GM18511 (cell line): ENCODE data around the gene DSCAML1.

Source experiments
- ATAC-seq: cut with Tn5 transposase; IDR thresholded peaks from one replicate; pipeline ENCODE4 v1.9.1; 2021; ENCODE audit warnings: mild to moderate bottlenecking, moderate library complexity; ENCODE audit not compliant: unreplicated experiment

DSCAML1 gene

DNA sequence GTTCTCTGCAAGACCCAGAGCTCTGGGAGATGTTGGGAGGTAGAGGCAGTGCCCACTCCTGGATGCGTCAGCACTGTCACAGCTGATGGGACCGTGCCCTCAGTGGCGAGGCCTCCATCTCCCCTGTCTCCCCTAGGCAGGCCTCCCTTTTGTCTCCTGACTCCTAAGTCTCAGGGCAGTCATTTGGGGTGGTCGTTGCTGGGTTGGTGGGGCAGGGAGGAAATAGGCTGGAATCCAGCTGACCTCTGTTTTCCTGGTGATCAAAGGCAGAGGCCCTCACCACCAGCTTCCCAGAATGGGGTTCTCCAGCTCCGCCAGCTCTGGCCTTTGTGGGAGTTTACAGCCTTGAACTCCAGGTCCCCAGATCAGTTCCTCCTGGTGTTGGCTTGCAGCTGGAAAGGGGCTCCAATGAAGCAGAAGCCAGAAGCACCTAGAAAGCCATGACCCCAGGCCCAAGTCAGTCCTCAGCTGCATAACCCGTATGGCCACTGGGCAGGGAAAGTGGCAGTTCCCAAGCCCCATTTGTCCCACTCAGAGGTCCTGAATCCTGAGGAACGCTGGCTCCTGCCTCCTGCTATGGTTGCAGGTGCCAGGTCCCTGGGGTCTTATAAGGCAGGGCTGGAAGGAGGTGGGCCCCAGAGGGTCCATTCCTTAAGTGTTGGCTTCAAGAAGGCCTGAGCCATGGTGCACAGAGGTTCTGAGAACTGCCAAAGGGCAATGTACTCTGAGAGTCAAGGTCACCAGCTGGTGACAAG lies 34.8 kb upstream of the DSCAML1 start:
- no peak for ATAC-seq

DNA sequence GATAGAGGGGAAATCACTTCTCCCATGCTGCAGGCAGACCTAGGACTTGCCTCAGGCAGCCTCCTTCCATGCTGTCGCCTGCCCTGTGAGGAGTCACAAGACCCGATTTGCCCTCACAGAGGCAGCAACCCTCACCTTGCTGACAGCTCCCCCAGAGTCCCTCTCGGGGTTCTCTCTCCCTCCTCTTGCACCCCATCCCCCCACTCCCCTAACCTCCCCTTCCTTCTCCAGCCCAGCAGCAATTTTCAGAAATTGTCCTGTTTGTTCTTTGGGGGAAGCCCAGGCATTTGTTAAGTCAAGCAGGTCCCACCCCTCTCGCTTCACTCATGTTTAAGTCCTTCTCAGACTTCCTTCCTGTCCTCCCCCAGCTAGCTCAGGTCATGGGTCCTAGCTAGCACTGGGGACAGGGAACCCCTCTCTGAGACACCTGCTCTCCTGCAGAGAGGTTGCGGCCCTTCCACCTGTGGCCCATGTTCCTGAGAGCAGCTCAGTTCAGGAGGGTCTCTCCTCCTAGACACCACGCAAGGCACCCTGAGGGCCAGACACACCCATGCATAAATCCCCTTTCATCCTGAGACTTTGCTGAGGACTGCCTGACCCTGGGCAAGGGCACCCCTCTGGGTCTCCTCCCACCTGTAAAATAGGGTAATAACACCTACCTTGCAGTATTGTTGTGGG lies 33.8 kb upstream of the DSCAML1 start:
- ATAC-seq, result no peak

DNA sequence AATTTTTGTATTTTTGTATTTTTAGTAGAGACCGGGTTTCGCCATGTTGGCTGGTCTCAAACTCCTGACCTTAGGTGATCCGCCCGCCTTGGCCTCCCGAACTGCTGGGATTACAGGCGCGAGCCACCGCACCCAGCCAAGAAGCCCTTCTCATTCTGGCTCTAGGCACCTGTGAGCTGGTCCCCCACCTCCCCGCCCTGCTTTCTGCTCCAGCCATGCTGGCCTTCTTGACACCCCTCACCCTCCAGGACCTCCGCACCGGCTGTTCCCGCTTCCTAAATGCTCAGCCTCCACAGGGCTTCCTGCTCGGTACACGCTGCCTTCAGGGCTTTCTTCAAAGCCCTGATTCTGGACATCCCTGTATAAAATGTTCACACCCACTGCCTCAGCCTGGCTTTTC lies 33.1 kb upstream of the DSCAML1 start:
- no peak for ATAC-seq

DNA sequence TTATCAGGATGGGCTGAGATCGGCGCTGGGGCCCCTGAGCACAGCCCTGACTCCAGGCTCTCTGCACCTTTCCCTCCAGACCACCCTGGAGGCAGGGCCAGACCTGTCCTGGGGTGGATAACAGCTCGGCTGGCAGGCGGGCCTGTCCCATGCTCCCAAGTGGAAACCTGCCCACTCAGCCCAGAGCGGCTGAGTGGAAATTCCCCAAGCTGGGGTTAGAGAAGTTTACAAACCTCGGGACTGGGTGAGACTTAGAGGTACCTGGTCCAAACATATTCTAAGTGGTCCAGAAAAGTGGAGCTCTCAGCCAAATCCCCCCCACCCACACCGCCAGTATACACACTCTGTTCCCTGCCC lies 32.3 kb upstream of the DSCAML1 start:
- no peak for ATAC-seq

DNA sequence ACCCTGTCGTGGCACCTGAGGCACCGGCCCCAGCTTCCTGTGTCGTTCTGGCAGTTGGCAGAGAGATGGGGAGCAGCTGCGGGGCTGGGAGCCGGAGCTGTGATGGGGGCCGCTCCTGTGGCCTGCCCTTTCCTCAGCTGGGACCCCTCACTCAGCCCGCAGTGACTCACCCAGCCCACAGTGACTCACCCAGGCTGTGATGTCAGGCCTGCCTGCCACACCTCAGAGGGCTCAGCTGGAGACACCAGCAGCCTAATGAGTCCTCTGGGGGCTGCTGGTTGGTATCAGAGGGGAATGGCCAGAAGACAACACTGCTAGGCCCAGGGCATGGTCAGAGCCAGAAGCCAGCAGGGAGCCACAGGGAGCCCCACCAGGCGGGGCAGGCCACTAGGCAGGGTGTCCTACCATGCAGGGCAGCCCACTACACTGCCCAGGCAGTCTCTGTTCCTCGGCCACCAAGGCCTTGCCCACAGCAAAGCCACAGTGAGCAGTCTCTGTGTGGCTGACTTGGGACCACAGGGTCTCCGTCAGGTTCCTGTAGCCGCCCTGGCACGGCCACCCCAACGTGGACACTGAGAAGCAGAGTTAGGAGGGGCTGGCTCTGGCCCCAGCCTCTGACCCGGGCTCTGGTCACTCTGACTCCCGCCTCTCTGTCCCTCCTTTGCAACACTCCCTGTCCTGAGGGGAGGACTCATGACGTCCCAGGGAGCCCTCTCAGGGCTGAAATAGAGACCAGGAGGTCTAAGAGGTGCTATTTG lies 31.8 kb upstream of the DSCAML1 start:
- ATAC-seq, result peak; percentile 73

DNA sequence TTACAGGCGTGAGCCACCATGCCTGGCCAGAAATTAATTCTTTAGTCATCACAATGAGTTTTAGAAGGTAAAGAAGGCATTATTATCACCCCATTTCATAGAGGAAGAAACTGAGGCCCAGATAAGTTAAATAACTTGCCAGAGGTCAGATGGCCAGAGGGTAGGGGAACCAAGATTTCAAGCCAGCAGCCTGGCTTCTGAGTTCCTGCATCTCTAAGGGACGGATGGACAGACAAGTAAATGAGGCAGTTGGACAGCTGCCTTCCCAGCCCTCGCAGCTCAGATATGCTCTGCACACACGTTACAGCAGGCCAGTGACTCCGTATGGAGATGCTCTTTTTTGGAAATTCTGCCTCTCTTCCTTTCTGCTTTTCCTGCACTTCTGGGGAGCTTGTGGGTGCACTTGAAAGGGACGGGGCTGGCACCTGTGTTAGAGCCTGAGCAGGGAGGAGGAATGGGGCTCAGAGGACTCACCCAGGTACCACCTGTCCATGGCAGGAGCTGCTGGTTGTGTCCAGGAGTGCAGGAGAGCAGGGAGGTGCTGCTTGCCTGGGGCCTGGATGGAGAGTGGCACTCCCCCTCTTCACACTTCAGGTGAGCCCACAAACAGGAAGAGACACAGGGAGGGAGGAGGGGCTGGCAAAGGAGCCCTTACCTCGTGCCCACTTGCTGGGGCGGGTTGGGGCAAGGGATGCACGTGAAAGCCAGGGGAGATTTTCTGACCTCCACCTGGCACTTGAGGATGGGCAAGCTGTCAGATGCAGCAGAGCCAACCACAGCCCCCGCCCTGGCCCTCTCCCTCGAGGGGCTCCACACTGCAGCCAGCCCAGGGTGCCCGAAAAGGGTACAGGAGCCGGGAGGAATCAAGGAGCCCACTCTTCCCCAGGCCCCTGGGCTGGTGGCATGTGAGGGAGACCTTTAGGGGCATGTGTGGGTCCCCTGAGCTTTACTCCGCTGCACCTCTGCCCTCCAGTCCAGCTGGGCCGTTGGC lies 30.8 kb upstream of the DSCAML1 start:
- no peak for ATAC-seq

DNA sequence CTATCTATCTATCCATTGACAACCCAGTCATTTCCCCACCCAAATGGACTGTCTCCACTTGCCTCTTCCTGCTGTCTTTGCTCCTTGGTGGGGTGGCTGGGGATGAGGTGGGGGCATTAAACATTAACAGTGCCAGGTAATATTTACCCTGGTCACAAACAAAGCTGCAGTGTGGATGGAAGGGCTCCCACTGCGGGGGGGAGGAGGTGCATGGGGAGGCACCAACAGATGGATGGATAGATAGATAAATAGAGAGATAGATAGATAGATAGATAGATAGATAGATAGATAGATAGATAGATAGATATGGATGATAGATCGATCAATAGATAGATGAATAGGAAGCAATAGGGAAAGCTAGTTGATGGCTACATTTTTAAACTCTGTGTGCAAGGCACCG lies 29.8 kb upstream of the DSCAML1 start:
- ATAC-seq, result no peak

DNA sequence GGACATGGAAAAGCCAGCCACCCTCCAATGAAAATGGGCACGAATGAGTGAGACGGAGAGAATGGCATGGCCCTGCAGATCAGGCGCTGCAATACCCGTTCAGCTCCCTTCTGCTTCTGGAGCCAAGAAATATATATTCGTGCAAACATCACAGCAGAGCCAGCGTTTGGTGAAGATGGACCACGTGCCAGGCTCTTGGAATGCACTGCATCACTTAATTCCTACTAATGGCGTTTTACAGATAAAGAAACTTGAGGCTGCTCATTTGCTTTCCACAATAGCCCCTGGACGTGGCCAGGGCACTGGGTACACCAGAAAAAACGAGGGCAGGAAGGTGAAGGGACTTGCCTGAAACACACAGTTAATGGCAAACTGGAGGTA lies 29.2 kb upstream of the DSCAML1 start:
- no peak for ATAC-seq

DNA sequence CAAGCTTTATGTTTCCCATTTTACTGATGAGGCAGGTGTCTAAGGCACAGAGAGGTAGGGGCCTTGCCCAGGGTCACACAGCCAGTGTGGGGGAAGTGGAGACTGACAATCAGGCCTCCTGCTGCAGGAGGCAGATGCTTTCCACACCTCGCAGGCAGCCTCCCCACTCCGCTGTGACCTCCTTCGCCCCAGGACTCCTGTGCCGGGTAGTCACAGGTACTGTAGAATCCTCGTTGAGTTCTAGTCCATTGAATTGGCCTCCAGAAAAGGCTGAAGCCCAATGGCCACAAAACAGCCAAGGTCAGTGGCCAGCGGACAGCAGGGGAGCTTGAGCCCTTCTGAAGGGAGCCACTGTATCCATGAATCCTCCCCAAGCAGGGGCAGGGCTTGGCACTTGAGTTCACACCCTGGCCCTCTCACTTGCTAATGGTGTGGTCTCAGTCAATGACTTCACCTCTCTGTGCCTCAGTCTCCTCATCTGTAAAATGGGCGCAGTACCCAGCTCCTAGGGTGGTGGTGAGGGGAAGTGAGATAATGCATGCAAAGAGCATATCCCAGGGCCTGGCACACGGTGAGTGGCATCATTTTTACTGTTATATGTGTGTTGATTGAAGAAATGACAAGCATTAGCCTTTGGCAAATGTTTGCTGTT lies 28.6 kb upstream of the DSCAML1 start:
- ATAC-seq, result no peak

DNA sequence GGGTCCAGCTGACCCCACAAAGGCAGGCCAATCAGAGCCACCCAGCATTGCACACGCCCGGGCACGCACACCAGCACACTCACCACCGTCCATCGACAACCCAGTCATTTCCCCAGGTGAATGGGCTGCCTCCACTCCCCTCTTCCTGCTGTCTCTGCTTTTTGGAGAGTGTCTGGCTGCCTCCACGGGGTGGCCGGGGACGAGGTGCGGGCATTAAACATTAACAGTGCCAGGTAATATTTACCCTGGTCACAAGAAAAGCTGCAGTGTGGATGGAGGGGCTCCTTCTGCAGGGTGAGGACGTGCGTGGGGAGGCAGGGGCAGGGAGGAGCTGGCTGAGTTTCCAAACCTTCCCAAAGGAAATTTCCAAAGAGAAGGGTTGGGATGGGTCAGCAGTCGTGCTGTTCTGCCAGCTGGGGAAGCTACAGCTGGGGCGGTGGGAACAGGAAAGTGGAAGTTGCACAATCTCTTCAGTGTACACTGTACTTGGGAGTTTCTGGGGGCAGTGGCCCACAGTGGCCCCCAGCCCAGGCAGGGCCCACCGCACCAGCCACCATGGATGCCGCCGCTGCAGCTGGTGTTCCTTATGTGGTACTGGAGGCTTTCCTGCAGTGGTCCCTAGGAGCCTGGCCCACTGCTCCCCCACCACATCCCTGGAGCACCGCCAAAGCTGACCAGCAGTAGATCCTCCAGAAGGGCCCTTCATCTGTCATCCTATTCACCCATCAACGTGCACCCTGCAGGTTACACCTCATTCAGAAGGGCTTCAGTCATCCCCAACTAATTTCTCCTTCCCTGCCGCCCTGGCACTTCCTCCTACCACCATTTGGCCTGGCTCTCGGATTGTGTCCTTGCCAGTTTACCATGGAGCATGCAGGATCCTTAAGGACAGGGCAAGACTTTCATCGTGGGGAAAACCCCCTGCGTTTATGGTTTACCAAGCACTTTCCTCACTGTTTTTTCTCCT lies 27.8 kb upstream of the DSCAML1 start, which contains the start of gene FXYD2:
TSS of gene FXYD2 (minus strand) at position 174 of the 967 bp plus-strand sequence. CDS start at position 108, 66 bp downstream.
- ATAC-seq, result no peak

DNA sequence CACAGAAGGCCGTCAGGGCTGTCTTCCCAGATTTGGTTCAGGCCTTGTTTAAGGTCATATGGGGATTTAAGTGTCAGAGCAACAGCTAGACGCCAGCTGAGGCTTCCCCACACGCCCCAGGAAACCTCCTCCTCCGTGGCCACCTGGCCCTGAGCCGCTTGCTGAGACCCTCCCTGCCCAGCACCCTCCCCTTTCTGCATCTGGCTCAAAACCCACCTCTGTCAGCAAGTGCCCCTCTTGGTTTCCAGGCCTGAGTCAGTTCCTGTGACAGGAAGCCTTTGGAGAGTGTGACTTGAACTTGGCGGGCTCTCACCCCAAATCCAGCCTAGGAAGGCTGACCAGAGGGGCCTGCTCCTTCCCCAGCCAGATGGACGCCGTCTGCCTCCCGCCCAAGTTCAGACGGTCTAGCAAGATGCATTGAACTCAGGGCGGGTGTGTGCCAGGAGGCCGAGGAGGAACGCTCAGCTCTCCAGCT lies 27.0 kb upstream of the DSCAML1 start:
- ATAC-seq, result no peak

DNA sequence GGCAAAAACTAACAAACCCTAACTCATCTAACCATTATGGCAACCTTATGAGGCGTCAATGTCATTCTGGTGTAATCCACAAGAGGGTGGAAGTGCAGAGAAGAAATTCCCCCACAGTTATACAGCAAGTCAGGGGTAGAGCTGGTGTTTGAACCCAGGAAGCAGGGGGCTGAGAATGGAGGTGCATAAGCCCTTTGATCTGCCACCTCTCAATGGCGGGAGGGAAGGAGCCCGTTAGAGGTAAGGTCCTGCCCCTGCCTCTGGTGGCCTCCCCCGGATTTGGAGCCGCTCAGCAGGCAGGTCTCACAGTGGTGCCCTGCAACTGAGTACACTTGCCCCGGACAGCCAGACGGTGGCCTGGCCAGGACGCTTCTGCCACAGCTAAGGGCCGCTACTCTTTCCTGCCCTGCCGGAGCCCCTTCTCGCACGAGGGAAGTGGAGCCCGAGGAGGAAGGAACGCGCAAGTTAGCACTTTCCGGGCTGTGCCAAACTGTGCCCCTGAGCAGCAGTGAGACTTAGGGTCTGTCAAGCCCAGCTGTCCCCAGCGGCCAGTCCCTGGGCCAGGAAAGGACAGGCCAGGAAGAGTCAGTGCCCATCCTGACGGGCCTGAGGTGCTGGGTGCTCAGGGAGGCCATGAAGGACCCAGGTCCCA lies 26.4 kb upstream of the DSCAML1 start:
- no peak for ATAC-seq

DNA sequence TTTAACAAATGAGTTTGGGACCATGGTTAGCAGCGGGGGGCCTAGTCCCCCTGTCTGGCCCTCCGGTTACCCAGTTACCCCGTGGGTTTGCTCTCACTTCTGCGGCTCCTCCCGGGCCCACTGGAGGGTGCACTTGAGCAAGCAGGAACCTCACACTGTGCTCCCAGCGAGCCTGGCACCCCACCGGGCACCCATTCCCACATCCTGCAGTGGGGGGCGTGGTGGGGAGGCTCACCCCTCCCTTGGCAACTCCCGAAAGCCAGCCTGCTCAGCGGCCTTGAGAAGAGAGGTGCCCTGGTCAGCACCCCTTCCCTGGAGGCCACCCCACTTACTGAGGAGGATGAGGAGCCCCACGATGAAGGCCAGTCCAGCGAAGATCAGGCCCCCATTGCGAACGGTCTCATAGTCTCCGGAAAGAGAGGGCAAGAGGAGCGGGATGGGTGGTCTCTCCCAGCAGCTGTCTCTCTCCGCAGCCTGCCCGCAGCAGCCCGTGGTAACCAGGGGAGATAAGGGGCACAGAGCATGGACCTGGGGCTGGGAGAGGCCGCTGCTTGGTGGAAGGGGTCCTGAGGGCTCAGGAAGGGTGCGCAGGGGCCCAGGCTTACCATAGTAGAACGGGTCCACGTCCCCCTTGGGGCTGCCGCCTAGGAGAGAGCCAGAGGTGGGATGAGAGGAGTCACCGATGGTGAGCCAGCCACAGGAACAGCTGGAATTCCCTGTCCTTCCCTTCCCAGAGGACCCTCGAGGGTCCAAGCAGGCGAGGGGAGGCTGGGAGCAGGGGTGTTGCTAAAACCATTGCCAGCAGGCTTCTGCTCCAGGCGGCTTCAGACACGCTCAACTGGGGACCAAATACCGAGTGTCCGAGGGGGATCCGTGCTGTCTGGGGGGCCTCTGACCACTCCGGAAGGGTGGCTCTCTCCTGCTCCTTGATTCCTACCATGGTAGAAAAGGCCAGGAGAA lies 25.3 kb upstream of the DSCAML1 start:
- ATAC-seq, result no peak

DNA sequence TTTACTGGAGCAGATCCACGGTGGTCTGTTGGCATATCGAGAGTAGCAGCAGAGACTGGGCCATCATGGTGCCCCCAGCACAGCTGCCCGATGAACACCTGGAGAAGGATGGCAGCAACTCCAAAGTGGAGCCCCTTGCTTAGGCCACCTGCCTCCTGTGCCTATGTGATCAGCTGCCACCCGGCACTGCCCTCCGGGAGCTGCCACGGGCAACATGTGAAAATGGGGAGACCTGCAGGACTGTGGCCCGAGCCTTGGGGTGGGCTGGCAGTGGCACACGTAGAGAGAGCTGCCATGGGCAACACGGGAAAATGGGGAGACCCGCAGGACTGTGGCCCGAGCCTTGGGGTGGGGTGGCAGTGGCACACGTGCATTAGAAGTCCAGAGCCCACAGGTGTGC lies 24.4 kb upstream of the DSCAML1 start:
- ATAC-seq, result no peak

DNA sequence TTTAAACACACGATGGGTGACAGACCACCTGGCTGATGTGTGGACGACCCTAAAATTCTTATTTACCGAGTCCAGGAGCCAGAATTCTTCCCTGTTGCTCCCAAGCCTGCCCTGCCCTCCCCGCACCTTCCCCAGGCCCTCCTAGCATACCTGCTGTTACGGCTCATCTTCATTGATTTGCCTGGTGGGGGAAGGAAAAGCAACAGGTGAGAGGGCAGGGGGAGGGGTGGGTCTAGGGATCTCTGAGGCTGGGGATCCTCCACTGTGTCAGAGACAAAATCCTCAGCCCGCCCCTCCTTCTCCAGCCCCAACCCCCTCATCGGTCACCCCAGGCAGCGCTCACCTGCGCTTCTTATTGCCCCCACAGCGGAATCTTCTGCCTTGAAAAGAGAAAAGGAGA lies 23.5 kb upstream of the DSCAML1 start:
- ATAC-seq, result no peak

DNA sequence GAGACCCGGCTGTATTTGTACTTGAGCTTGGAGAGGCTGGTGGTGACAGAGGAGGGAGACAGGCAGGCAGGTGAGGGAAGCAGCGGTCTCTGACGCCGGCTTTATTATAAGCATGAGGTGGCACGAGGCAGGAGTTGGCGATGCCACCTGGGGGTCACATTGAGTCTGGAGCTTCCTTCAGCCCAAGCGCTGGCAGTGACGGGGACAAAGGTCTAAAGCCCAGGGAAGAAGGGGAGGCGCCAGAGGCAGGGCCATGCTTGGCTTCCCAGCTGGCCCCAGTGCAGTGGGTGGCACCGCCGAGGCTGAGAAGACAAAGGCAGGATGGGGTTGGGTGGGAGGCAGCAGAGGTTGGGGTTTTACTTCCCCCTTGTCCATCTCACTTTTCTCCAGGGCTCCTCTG lies 23.1 kb upstream of the DSCAML1 start:
- ATAC-seq, result no peak
